GM12892 (cell line): ENCODE measurements around the gene ZBED3.

ENCODE experiments used
- POLR2A ChIP-seq: IDR thresholded peaks from 2 replicates; pipeline ENCODE4 v1.6.1; 2011; ENCODE audit warnings: low read depth, low read length, control low read depth
- POLR2AphosphoS5 ChIP-seq: IDR thresholded peaks from 2 replicates; pipeline ENCODE4 v1.6.1; 2011; ENCODE audit warnings: low read depth, low read length, control low read depth
- TAF1 ChIP-seq: IDR thresholded peaks from 2 replicates; pipeline ENCODE4 v1.6.1; 2011; ENCODE audit warnings: low read depth, mild to moderate bottlenecking, control low read depth, low read length, borderline replicate concordance

GRCh38 chr5:77120086-77120485, 33.0 kb upstream of the ZBED3 start:
- TF ChIP-seq POLR2A (no peak), POLR2AphosphoS5 (no peak), TAF1 (no peak)
